Loucy (cell line): ENCODE measurements around the gene KRT79.
"Not testable (repeated sequence)": the region's sequence is repeated elsewhere in the genome, so short reads cannot be mapped to it uniquely, and the experiment has no call there.

Experiments used
- H2AFZ ChIP-seq: fragments of 200-600 bp; sonication (generic); 2 replicates; pipeline ENCODE4 v1.6.0; 2016; ENCODE audit warnings: antibody characterized with exemption, mild to moderate bottlenecking, low read length, moderate library complexity
- H3F3A ChIP-seq: fragments of 200-600 bp; 2 replicates; pipeline ENCODE4 v1.6.0; 2016; ENCODE audit warnings: antibody characterized with exemption, low read depth, mild to moderate bottlenecking
- H3K27me3 ChIP-seq: fragments of 200-600 bp; sonication (generic); 2 replicates; pipeline ENCODE4 v1.6.1; 2014; ENCODE audit warnings: low read length, mild to moderate bottlenecking; ENCODE audit not compliant: insufficient read depth, poor library complexity, severe bottlenecking
- H3K36me3 ChIP-seq: fragments of 200-600 bp; sonication (generic); 2 replicates; pipeline ENCODE4 v1.6.1; 2016; ENCODE audit warnings: low read length; ENCODE audit not compliant: insufficient read depth
- H3K4me1 ChIP-seq: fragments of 200-600 bp; sonication (generic); 2 replicates; pipeline ENCODE4 v1.5.1; 2014; ENCODE audit warnings: low read length, mild to moderate bottlenecking; ENCODE audit not compliant: insufficient read depth, poor library complexity, severe bottlenecking
- H3K4me2 ChIP-seq: fragments of 200-600 bp; sonication (generic); 2 replicates; pipeline ENCODE4 v1.6.0; 2014; ENCODE audit warnings: antibody characterized with exemption, low read length, low read depth, mild to moderate bottlenecking; ENCODE audit not compliant: poor library complexity, severe bottlenecking
- H3K4me3 ChIP-seq: fragments of 200-600 bp; sonication (generic); 2 replicates; pipeline ENCODE4 v1.5.1; 2014; ENCODE audit warnings: low read length, mild to moderate bottlenecking, mixed read lengths; ENCODE audit not compliant: poor library complexity, severe bottlenecking
- H3K79me2 ChIP-seq: fragments of 200-600 bp; sonication (generic); 2 replicates; pipeline ENCODE4 v1.6.1; 2014; ENCODE audit warnings: low read length; ENCODE audit not compliant: insufficient read depth
- H3K9ac ChIP-seq: fragments of 200-600 bp; sonication (generic); 2 replicates; pipeline ENCODE4 v1.6.0; 2014; ENCODE audit warnings: mild to moderate bottlenecking, low read depth, low read length, moderate library complexity; ENCODE audit not compliant: poor library complexity, severe bottlenecking
- H3K9me2 ChIP-seq: fragments of 200-600 bp; sonication (generic); replicated peaks from 2 replicates; pipeline ENCODE4 v1.6.1; 2016; ENCODE audit warnings: low read depth, low read length, mixed read lengths
- H3K9me3 ChIP-seq: fragments of 200-600 bp; sonication (generic); 2 replicates; pipeline ENCODE4 v1.6.1; 2014; ENCODE audit warnings: mild to moderate bottlenecking, antibody characterized with exemption, low read length, low read depth; ENCODE audit not compliant: insufficient read depth
- H4K20me1 ChIP-seq: fragments of 200-600 bp; sonication (generic); 2 replicates; pipeline ENCODE4 v1.6.0; 2014; ENCODE audit warnings: antibody characterized with exemption, low read length, mild to moderate bottlenecking; ENCODE audit not compliant: insufficient read depth, poor library complexity, severe bottlenecking
- EZH2phosphoT487 ChIP-seq: fragments of 200-600 bp; IDR thresholded peaks from 2 replicates; pipeline ENCODE4 v1.6.1; 2018; ENCODE audit warnings: antibody characterized with exemption, mild to moderate bottlenecking, moderate library complexity, borderline replicate concordance
- TF ChIP-seq, protein P1 (sequence below): fragments of 200-600 bp; sonication (generic); conservative IDR thresholded peaks from 2 replicates; pipeline ENCODE4 v1.5.1; 2014; ENCODE audit warnings: mild to moderate bottlenecking, antibody characterized with exemption, low read length

Gene KRT79

DNA sequence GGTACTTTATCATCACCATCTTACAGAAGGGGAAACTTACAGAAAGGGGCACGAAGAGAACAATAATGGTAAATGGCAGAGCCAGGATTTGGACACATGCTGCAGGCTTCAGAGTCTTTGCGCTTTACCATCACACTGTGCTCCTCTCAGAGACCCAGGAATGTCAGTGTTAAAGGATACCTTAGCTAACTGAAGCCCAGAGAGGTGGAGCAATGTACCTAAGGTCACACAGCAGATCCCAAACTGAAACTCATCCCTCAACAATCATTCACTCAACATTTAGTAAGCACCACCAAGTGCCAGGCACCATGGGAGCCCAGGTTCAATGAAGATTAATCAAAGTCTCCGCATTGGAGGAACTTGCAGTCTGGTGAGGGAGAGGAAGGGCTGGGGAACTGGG is 22.7 kb upstream of the KRT79 start:
- Histone ChIP-seq H4K20me1 (no peaks in the 10 kb centered on the region), H3K9me3 (no peaks in the 10 kb centered on the region), H3K4me2 (no peak overlapping the region), H2AFZ (no peak overlapping the region), H3K9ac (no peak overlapping the region), H3K9me2 (no peaks in the 10 kb centered on the region), H3K4me3 (no peak overlapping the region), H3K27me3 (no peaks in the 10 kb centered on the region), H3F3A (no peaks in the 10 kb centered on the region), H3K79me2 (no peaks in the 10 kb centered on the region), H3K4me1 (no peaks in the 10 kb centered on the region), H3K36me3 (no peaks in the 10 kb centered on the region)
- TF ChIP-seq, protein P1, sequence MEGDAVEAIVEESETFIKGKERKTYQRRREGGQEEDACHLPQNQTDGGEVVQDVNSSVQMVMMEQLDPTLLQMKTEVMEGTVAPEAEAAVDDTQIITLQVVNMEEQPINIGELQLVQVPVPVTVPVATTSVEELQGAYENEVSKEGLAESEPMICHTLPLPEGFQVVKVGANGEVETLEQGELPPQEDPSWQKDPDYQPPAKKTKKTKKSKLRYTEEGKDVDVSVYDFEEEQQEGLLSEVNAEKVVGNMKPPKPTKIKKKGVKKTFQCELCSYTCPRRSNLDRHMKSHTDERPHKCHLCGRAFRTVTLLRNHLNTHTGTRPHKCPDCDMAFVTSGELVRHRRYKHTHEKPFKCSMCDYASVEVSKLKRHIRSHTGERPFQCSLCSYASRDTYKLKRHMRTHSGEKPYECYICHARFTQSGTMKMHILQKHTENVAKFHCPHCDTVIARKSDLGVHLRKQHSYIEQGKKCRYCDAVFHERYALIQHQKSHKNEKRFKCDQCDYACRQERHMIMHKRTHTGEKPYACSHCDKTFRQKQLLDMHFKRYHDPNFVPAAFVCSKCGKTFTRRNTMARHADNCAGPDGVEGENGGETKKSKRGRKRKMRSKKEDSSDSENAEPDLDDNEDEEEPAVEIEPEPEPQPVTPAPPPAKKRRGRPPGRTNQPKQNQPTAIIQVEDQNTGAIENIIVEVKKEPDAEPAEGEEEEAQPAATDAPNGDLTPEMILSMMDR: no peak
- TF ChIP-seq EZH2phosphoT487: no peak

DNA sequence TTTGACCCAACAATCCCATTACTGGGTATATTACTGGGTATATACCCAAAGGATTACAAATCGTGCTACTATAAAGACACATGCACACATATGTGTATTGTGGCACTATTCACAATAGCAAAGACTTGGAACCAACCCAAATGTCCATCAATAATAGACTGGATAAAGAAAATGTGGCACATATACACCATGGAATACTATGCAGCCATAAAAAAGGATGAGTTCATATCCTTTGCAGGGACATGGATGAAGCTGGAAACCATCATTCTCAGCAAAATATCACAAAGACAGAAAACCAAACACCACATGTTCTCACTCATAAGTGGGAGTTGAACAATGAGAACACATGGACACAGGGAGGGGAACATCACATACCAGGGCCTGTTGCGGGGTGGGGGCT is 22.0 kb upstream of the KRT79 start:
- not testable (repeated sequence) for H3K36me3 ChIP-seq, H3K4me1 ChIP-seq, H3F3A ChIP-seq, H4K20me1 ChIP-seq, H3K4me3 ChIP-seq, H2AFZ ChIP-seq, H3K9me2 ChIP-seq, H3K9me3 ChIP-seq, H3K9ac ChIP-seq, H3K79me2 ChIP-seq, H3K27me3 ChIP-seq, H3K4me2 ChIP-seq

DNA sequence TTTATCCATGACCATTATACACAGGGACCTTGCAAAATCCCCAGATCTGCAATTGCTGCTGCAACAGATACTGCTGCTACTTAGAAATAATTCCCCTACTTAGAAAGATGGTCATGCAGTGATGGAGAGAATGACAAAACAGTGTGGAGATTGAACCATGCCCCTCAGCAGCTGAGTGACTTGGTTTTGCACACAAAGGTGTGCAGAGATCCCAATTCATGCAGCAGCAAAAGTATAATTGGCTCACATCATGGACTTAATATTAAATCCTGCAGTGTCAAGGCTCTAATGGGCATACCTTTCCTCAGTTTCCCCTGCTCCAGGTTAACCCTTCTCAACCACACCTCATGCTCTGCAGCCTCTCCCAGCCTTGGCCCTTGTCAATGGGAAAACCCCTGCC is 17.7 kb upstream of the KRT79 start:
- Histone ChIP-seq H3K4me2 (no peak overlapping the region), H3K36me3 (no peaks in the 10 kb centered on the region), H3K79me2 (no peaks in the 10 kb centered on the region), H3K27me3 (no peaks in the 10 kb centered on the region), H3K4me1 (no peaks in the 10 kb centered on the region), H3F3A (no peaks in the 10 kb centered on the region), H3K9ac (no peak overlapping the region), H3K9me2 (no peaks in the 10 kb centered on the region), H4K20me1 (no peaks in the 10 kb centered on the region), H3K4me3 (no peak overlapping the region), H2AFZ (no peak overlapping the region), H3K9me3 (no peaks in the 10 kb centered on the region)
- no peak for TF ChIP-seq EZH2phosphoT487
- TF ChIP-seq, protein P1: no peak

DNA sequence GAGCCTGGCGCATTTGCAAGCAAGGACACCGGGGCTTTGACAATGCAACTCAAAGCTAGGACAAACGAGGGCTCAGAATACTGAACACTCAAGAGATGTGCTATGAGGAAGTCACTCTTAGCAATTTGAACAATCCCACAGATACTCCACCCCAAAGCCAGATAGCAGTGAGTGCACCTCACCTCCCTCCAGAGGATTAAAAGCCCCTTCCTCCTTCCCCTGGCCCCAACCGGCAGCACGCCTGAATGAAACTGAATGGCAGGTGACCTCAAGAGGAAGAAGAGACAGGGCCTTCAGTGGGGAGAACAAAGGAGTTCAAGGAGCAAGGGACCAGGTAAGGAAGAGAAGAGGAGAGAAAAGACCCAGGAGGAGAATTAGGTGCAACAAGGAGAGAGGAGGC is 16.6 kb upstream of the KRT79 start:
- Histone ChIP-seq H4K20me1 (no peaks in the 10 kb centered on the region), H3K4me3 (no peak overlapping the region), H3F3A (no peaks in the 10 kb centered on the region), H3K4me2 (no peak overlapping the region), H3K36me3 (no peaks in the 10 kb centered on the region), H3K79me2 (no peaks in the 10 kb centered on the region), H3K9me2 (no peaks in the 10 kb centered on the region), H3K4me1 (no peaks in the 10 kb centered on the region), H3K9me3 (no peaks in the 10 kb centered on the region), H3K9ac (no peak overlapping the region), H3K27me3 (no peaks in the 10 kb centered on the region), H2AFZ (no peak overlapping the region)
- no peak for TF ChIP-seq EZH2phosphoT487
- TF ChIP-seq, protein P1: no peak
